ENCODE data around the gene HACE1.

GRCh38 chr6:104809116-104809515 is 50.6 kb downstream of the HACE1 start:
- no peak for TF ChIP-seq POLR2AphosphoS5 (IDR thresholded peaks at IDR 0.05)
- no peak for TF ChIP-seq CTCF (IDR thresholded peaks at IDR 0.05)

Data from sigmoid colon (tissue), 4 donors.